Muscle of leg (tissue), 11 donors: ENCODE data around the gene NDUFA13. TPM values are rescaled to one million over a fixed set of nuclear protein-coding genes. Genes with fewer than 3 reads are reported as not detected.

ENCODE experiments used
- DNase-seq: peaks from one replicate; pipeline ENCODE4 v3.0.0; 2013
- H3K27ac ChIP-seq: one replicate; pipeline ENCODE4 v1.5.1; 2013; ENCODE audit warnings: mild to moderate bottlenecking, low read length, control low read depth
- H3K27me3 ChIP-seq: one replicate; pipeline ENCODE4 v1.6.1; 2013; ENCODE audit warnings: low read length; ENCODE audit not compliant: control insufficient read depth, insufficient read depth
- H3K36me3 ChIP-seq: one replicate; pipeline ENCODE4 v1.6.1; 2013; ENCODE audit warnings: low read length; ENCODE audit not compliant: control insufficient read depth, insufficient read depth
- H3K4me1 ChIP-seq: one replicate; pipeline ENCODE4 v1.6.1; 2013; ENCODE audit warnings: low read length; ENCODE audit not compliant: control insufficient read depth, insufficient read depth
- H3K4me3 ChIP-seq: one replicate; pipeline ENCODE4 v1.5.1; 2013; ENCODE audit warnings: low read length, control low read depth
- H3K9me3 ChIP-seq: replicated peaks from 2 replicates; pipeline ENCODE4 v1.6.1; 2013; ENCODE audit warnings: low read depth, low read length; ENCODE audit not compliant: control insufficient read depth
- WGBS: methylation state at CpG from one replicate; pipeline ENCODE4 v1.1.5; 2013; ENCODE audit warnings: missing lambda C conversion rate; ENCODE audit not compliant: insufficient coverage; 5-methylcytosine and 5-hydroxymethylcytosine counted together
- polyA plus RNA-seq, 8 donors: library from polyadenylated mRNA; unstranded; fragments of 120-200 nt; gene quantifications; one replicate each; pipeline versions ENCODE4 v1.2.1 to v1.2.3, GENCODE V29; 2013; ENCODE audit warnings: inconsistent platforms in 1 of 8, low replicate concordance in 1 of 8; ENCODE audit not compliant: insufficient read length in 8 of 8, insufficient read depth in 1 of 8
- total RNA-seq: library from RNA; stranded (reverse); fragments of 120-200 nt; gene quantifications from one replicate; pipeline ENCODE4 v1.2.4, GENCODE V29; 2013

The NDUFA13 gene
- total and polyA plus RNA-seq, 9 donors, result 192 to 242 (median 227) TPM

DNA sequence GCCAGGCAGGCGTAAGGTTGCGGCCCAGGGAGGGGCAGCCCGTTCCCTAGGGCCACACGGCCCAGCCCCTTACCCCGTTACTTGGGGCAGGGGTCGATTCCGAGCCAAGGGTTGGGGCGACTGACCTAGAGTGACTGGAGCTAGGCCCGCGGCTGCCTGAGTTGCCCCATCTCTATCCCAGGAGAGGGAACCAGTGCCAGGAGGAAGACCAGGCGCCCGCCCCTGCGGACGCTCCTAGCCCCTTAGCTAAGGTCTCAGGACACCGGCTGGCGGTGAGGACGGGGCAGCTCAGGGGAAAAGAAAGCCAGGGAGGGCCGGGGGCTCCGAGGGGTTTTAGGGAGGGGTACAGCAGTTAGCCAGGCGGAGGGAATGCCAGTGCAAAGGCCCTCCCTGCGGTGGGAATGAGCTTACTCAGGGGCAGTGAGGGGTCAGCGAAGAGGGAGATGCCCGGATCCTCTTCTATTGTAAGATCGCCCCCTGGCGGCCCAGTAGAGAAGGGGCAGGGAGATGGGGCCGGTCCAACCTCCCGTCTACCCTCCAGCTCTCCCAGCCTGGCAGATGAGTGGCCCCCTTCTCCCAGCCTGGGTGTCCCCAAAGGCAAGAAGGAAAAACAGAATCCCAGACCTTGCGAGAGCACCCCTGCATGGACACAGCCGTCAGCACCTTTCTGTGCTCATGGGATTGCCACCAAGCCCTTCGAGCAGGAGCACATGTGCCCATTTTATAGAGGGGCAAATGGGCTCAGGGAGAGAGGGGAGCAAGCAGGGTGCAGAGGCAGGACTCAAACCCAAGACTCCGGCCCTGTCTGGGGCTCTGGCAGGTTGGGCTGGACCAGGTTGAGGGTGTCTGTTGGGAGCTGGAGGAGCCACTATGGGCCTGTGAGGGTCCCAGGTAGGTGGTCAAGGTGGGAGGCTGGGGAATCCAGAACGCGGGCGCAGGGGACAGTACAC, 38.3 kb downstream of the NDUFA13 start:
- DNase-seq, result peak; percentile 39
- Histone ChIP-seq H3K9me3 (peaks cover 5% of the 10 kb centered on the region), H3K27ac (no peak overlapping the region), H3K36me3 (no peaks in the 10 kb centered on the region), H3K4me1 (peaks cover 16% of the 10 kb centered on the region), H3K4me3 (no peak overlapping the region), H3K27me3 (peaks cover 3% of the 10 kb centered on the region)
- 68% methylated on average over 25 of the region's 34 CpGs for WGBS

DNA sequence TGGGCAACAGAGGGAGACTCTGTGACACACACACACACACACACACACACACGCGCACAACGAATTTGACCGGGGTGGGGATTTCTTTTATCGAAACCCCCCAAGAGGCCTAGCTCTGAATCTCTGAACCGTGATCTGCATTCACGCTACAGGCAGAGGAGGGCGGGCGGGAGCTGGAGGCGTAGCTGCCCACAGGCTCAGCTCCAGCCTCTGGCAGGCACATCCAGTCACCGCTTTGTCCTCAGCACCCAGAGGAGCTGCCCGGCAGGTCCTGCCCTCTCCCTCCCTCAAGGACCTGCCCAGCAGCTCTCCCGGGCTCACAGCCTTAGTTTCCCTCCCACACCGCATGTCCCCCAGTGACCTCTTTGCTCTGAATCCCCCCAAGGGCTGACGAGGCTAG, 42.0 kb downstream of the NDUFA13 start:
- Histone ChIP-seq H3K4me3 (no peak overlapping the region), H3K4me1 (no peaks in the 10 kb centered on the region), H3K9me3 (no peaks in the 10 kb centered on the region), H3K27ac (no peak overlapping the region), H3K27me3 (no peaks in the 10 kb centered on the region), H3K36me3 (no peaks in the 10 kb centered on the region)
- WGBS, result 67% methylated on average over 14 of the region's 15 CpGs
- DNase-seq, result no peak

DNA sequence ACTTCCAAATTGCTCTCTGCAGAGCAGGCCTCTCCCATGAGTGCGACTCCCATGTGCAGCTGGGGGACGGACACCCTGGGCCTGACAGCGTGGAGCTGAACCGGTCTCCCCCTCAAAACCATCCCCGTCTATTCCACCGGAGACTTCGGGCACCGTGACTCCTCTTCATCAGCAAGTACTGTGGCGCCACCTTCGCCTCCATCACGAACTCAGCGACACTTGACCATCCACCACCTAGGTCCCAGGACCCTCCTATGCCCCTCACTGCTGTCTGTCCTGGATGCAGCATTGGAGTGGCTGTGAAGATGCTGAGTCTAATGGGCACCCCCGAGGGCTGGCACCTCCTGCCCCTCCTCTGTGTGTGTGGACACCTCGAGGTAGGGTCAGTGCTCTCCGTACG, 42.6 kb downstream of the NDUFA13 start:
- Histone ChIP-seq H3K27me3 (no peaks in the 10 kb centered on the region), H3K9me3 (no peaks in the 10 kb centered on the region), H3K27ac (no peak overlapping the region), H3K4me3 (no peak overlapping the region), H3K36me3 (no peaks in the 10 kb centered on the region), H3K4me1 (no peaks in the 10 kb centered on the region)
- WGBS, result 90% methylated on average over 16 of the region's 16 CpGs
- no peak for DNase-seq

DNA sequence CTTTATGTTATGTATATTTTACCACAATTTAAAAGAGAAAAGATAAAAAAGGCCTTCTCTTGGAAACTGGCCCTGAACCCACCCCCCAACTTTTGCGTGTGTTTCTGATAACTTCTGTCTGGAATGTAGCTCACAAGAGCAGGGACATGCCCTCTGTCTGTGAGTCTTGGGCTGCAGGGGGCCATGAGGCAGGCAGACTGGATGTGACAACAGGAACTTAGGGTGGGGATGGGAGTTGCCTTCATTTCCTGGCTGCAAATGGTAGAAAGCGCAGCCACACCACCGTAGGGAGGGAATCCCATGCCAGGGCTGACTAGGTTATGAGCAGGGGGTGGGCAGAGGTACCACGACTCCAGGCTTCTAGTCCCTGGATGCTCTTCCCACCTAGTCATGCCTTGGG, 43.9 kb downstream of the NDUFA13 start:
- Histone ChIP-seq H3K4me1 (no peaks in the 10 kb centered on the region), H3K27me3 (no peaks in the 10 kb centered on the region), H3K27ac (no peak overlapping the region), H3K9me3 (no peaks in the 10 kb centered on the region), H3K4me3 (no peak overlapping the region), H3K36me3 (no peaks in the 10 kb centered on the region)
- DNase-seq, result no peak
- no CpG with 5 or more reads among the region's 4 CpGs for WGBS

DNA sequence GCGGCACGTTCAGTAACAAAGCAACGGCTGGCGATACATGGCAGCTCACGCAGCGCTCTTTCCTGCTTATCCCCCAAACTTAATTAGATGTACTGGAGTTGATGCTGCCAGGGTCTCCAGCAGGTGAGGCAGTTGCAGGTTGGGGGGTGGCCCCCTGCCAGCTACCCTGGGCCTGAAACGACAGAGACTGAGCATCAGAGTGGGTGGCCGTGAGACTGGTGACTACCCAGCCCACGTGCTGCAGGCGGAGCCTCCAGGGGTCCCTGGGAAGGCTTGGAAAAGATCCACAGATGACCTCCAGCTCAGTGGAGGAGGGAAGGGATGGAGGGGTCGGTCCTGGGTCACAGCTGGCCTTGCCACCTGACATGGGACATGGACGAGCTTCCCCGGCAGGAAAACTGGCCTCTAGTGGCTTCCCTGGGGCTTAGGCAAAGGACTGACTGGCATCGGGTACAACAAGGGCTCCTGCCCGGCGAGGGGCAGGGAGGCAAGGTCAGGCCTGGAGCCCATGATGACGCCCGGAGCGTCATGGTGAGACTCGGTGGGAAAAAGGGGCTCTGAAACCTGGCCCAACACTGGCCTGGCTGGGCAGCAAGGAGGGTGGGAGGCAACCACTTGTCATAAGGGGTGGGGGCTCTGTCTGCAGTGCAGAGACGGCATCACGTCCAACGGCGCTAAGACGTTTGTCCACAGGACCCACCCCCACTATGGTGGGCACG, 46.1 kb downstream of the NDUFA13 start:
- H3K9me3 ChIP-seq, result no peaks in the 10 kb centered on the region
- WGBS, result 69% methylated on average over 19 of the region's 26 CpGs
- H3K4me3 ChIP-seq, result no peak overlapping the region
- H3K36me3 ChIP-seq, result no peaks in the 10 kb centered on the region
- H3K27ac ChIP-seq, result no peak overlapping the region
- DNase-seq, result no peak
- no peaks in the 10 kb centered on the region for H3K4me1 ChIP-seq
- no peaks in the 10 kb centered on the region for H3K27me3 ChIP-seq

DNA sequence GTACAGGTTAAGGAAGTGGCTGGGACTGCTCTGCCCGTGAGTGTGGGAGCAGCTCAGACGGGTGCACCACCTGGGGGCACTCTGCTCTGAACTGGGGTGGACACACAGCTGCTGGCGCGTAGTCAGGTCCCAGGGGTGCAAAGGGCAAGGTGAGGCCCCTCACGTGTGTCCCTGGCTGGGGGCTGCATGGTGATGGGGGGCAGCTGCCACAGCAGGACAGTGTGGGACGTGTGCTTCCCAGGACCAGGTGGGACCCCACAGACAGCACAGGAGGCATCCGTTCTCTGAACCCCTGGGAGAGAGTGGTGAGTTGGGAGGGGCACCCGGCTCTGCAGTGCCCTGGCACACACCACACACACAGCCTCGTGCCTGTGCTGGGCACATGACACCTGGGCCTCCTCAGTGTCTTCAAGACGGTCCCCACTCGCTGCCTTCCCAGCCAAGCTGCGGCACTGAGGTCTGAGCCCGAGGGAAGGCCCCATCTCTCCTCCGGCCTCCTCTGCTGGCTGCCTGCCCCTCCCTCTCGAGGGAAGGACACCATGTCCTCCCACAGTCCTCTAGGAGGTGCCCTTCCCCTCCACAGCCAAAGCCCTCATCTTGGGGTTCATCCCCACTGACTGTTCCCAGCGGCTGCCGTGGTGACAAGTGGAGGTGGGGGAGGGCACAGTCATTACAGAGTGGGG, 46.8 kb downstream of the NDUFA13 start:
- no peaks in the 10 kb centered on the region for H3K27me3 ChIP-seq
- H3K9me3 ChIP-seq, result no peaks in the 10 kb centered on the region
- 60% methylated on average over 10 of the region's 17 CpGs for WGBS
- H3K36me3 ChIP-seq, result no peaks in the 10 kb centered on the region
- H3K4me1 ChIP-seq, result no peaks in the 10 kb centered on the region
- H3K4me3 ChIP-seq, result no peak overlapping the region
- DNase-seq, result no peak
- no peak overlapping the region for H3K27ac ChIP-seq

DNA sequence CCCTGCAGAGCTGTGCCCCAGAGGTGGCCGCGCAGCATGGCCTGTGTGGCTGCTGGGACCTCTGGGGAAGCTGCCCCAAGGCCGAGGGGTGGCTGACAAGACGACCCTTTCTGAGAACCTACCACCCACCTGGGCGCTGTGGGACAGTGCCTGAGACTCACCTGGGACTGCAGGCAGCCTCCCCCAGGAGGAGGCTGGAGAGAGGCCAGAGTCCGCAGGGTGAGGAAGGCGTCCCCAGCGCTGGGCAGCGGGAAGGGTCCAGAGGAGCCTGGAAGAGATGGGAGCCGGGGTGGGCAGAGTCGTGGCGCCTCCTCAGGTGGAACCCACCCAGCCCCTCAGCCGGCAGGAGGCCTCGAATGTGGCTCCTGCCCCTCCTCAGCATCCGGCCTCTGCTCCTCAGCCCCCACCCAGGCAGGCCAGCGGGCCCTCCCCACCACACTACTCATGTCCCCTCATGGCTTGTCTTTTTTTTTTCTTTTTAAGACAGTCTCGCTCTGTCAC, 47.4 kb downstream of the NDUFA13 start:
- 93% methylated on average over 13 of the region's 17 CpGs for WGBS
- Histone ChIP-seq H3K4me1 (no peaks in the 10 kb centered on the region), H3K36me3 (no peaks in the 10 kb centered on the region), H3K4me3 (no peak overlapping the region), H3K27ac (no peak overlapping the region), H3K27me3 (no peaks in the 10 kb centered on the region), H3K9me3 (no peaks in the 10 kb centered on the region)
- DNase-seq, result no peak

DNA sequence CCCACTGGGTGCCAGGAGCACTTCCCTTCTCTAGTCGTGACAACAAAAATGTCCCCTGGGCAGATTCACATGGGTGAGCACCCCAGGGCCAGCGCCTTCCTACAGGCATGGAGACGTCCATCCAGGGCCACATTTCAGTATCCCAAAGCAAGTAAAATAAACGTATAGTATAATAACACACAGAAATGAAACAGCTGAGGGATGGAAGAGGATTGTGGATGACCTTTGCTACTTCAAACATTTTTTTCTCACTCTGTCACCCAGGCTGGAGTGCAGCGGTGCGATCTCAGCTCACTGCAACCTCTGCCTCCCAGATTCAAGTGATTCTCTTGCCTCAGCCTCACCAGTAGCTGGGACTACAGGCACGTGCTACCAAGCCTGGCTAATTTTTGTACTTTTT, 50.3 kb downstream of the NDUFA13 start:
- DNase-seq, result no peak
- peaks cover 5% of the 10 kb centered on the region for H3K36me3 ChIP-seq
- no peaks in the 10 kb centered on the region for H3K9me3 ChIP-seq
- no peaks in the 10 kb centered on the region for H3K4me1 ChIP-seq
- no peak overlapping the region for H3K4me3 ChIP-seq
- no peaks in the 10 kb centered on the region for H3K27me3 ChIP-seq
- no peak overlapping the region for H3K27ac ChIP-seq
- 81% methylated on average over 3 of the region's 7 CpGs for WGBS

DNA sequence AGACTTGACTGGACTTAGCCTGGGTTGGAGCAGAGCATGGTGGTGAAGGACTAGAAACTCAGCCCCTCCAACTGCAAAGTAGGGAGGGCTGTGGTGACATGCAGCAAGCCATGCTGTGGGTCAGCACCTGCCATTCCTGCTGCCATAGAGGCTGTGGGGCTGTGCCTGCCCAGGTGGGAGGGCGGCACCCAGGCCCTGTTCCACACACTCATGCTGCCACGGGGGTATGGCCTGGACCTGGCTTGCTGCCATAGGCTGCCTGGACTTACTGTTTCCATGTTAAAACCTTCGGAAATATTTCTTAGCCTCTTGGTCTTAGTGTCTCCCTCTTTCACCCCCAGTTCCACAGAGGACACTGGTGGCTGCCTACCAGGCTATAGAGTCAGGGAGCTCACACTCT, 51.4 kb downstream of the NDUFA13 start:
- WGBS, result 69% methylated on average over 3 of the region's 3 CpGs
- no peak for DNase-seq
- Histone ChIP-seq H3K27me3 (no peaks in the 10 kb centered on the region), H3K36me3 (peaks cover 5% of the 10 kb centered on the region), H3K4me1 (no peaks in the 10 kb centered on the region), H3K9me3 (no peaks in the 10 kb centered on the region), H3K27ac (no peak overlapping the region), H3K4me3 (no peak overlapping the region)
